BE2C (cell line): ENCODE results near the gene EIF1.

Experiments used
- DNase-seq: peaks from one replicate; pipeline ENCODE4 v3.0.0-alpha.2; 2020
- H3K27me3 ChIP-seq: fragments of 250-450 bp; sonication (Bioruptor Pico); 2 replicates; pipeline ENCODE4 v1.5.1; 2020; ENCODE audit warnings: mild to moderate bottlenecking
- H3K36me3 ChIP-seq: fragments of 250-450 bp; sonication (Bioruptor Pico); 2 replicates; pipeline ENCODE4 v1.5.1; 2020; ENCODE audit warnings: mild to moderate bottlenecking
- H3K4me1 ChIP-seq: fragments of 250-450 bp; sonication (Bioruptor Pico); 2 replicates; pipeline ENCODE4 v1.5.1; 2020
- H3K4me3 ChIP-seq: 2 replicates; pipeline ENCODE4 v1.5.1; 2011; ENCODE audit warnings: low read depth, low read length
- H3K9me3 ChIP-seq: fragments of 250-450 bp; sonication (Bioruptor Pico); 2 replicates; pipeline ENCODE4 v1.5.1; 2020
- TF ChIP-seq, protein P1 (sequence below): IDR thresholded peaks from 2 replicates; pipeline ENCODE4 v1.5.1; 2012; ENCODE audit warnings: mild to moderate bottlenecking, low read depth, low read length

EIF1 gene

DNA sequence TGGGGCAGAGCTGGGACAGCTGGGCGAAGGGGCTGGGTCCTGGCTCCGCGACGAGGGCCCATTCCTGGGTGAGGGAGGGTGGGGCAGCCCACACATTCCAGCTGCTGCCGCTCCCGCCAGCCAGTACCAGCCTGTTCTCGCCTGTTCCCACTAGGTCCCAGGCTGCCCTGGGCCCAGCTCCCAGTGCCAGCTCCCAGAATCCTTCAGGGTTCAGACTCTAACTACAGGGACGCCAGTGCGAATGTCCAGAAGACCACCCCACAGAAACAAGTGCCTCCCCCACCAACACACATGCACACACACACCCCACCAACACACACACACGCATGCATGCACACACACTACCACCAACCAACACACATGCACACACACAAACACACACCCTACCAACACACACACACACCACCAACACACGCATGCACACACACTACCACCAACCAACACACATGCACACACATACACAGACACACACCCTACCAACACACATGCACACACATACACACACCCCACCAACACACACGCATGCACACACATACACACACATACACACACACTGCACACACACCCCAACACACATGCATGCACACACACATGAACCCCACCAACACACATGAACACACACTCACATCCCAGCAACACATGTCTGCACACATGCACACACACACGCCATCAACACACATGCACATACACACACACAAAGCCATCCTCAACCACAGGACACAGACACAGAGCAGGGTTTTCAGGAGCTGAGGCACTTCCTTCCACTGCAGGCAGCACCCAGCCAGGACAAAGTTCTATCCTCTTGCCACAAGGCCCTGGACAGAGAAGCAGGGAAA lies 36.8 kb upstream of the EIF1 start:
- DNase-seq, result no peak
- no peaks in the 10 kb centered on the region for H3K9me3 ChIP-seq
- no peaks in the 10 kb centered on the region for H3K27me3 ChIP-seq
- H3K4me1 ChIP-seq, result peaks cover 5% of the 10 kb centered on the region
- H3K4me3 ChIP-seq, result no peak overlapping the region
- TF ChIP-seq, protein P1, sequence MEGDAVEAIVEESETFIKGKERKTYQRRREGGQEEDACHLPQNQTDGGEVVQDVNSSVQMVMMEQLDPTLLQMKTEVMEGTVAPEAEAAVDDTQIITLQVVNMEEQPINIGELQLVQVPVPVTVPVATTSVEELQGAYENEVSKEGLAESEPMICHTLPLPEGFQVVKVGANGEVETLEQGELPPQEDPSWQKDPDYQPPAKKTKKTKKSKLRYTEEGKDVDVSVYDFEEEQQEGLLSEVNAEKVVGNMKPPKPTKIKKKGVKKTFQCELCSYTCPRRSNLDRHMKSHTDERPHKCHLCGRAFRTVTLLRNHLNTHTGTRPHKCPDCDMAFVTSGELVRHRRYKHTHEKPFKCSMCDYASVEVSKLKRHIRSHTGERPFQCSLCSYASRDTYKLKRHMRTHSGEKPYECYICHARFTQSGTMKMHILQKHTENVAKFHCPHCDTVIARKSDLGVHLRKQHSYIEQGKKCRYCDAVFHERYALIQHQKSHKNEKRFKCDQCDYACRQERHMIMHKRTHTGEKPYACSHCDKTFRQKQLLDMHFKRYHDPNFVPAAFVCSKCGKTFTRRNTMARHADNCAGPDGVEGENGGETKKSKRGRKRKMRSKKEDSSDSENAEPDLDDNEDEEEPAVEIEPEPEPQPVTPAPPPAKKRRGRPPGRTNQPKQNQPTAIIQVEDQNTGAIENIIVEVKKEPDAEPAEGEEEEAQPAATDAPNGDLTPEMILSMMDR, result no peak
- no peaks in the 10 kb centered on the region for H3K36me3 ChIP-seq

DNA sequence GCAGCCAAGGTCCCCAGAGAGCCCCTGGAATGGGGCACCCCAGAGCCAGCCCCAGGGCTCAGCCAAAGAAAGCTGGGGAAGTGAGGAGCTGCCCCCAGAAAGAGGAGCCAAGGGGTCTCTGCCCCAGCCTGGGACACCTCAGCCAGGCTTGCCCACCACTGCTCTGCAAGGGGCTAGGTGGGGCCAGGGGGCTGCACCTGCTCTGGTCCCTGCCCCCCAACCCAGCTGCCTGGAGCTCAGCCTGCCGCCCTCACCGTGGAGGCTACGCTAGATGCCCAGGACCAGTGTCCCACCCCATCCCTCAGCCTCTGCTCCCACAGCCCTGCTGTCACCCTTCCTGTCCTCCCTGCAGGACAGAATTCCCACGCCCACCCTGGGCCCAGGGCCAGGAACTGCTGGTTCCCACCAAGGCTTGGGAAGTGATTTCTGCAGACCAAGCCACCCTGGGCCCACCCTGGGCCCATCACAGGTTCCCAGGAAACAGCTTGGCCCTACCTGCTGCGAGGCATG lies 36.2 kb upstream of the EIF1 start:
- Histone ChIP-seq H3K4me1 (peaks cover 2% of the 10 kb centered on the region), H3K27me3 (no peaks in the 10 kb centered on the region), H3K4me3 (no peak overlapping the region), H3K36me3 (no peaks in the 10 kb centered on the region), H3K9me3 (no peaks in the 10 kb centered on the region)
- TF ChIP-seq, protein P1, result no peak
- no peak for DNase-seq

DNA sequence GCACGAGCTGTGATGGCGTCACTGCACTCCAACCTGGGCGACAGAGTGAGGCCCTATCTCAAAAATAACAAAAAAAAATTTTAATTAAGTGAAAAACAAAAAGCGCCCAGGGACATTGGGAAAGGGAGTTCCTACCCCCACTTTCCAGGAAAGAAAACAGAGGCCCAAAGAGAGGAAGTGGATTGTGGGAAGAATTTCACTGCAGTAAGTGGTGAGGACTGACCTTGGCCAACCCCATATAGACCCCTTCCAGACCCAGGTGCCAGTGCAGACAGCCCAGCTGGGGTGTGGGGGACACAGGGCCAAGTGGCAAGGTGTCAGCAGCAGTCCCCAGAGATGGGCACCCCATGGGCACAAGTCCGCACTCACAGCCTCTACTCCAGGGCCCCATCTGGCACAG lies 35.3 kb upstream of the EIF1 start:
- Histone ChIP-seq H3K36me3 (no peaks in the 10 kb centered on the region), H3K4me1 (no peaks in the 10 kb centered on the region), H3K27me3 (no peaks in the 10 kb centered on the region), H3K4me3 (no peak overlapping the region), H3K9me3 (no peaks in the 10 kb centered on the region)
- no peak for DNase-seq
- TF ChIP-seq, protein P1, result no peak

- DNase-seq, result no peak
- TF ChIP-seq, protein P1, result no peak
- H3K4me1 ChIP-seq, result no peaks in the 10 kb centered on the region
- no peaks in the 10 kb centered on the region for H3K27me3 ChIP-seq
- no peaks in the 10 kb centered on the region for H3K36me3 ChIP-seq
- H3K4me3 ChIP-seq, result no peak overlapping the region
- H3K9me3 ChIP-seq, result no peaks in the 10 kb centered on the region
Observed at GRCh38 chr17:41653892-41654677, 34.6 kb upstream of the EIF1 start.

DNA sequence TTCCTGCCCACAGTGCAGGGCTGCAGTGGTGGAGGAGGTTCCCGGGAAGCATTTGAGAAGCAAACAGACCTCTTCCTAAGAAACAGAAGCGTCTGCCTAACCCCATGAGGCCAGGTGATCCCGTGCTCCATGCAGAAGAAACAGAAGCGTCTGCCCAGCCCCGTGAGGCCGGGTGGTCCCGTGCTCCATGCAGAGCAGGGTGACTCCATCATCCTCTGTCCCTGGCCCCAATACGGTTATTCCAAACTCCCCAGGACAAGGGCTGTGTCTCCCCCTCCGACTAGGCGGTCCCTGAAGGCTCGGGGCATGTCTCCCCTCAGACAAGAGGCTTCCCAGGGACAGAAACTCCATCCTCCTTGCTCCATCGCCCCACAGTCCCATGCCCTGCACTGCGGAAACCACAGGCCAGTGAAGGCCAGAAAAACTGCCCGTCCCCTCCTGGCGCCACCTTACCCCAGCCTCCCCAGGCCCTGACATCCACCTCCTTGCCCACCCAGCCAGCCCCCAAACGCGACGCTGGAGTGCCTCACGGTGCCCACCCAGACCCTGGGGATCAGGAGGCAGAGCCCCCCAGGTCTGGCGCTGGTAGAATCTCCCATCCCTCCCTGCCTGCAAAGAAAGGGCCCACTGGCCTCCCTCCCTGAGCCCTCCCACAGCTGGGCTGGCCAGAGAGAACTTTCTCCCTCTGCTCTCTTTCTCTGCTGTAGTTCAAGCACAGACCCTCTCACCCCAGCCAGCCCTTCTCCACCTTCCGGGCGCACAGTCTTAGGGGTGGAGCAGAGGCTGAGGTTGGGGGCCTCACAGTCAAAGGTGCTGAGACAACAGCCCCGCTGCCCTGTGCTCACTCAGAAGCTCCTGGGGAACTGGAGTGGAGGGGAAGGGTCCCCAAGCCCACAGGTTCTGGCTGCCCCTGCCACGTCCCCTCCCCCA lies 33.7 kb upstream of the EIF1 start:
- Histone ChIP-seq H3K9me3 (no peaks in the 10 kb centered on the region), H3K27me3 (no peaks in the 10 kb centered on the region), H3K4me3 (no peak overlapping the region), H3K4me1 (no peaks in the 10 kb centered on the region), H3K36me3 (no peaks in the 10 kb centered on the region)
- no peak for DNase-seq
- TF ChIP-seq, protein P1, result no peak
